NCI-H1048 (cell line): Measurements from ENCODE around the gene PELO.
"Not testable (repeated sequence)": the region's sequence is repeated elsewhere in the genome, so short reads cannot be mapped to it uniquely, and the experiment has no call there.

Experiments
- DNase-seq: peaks from one replicate; lab custom pipeline; 2025; lab: John Stamatoyannopoulos, UW

PELO gene

DNA sequence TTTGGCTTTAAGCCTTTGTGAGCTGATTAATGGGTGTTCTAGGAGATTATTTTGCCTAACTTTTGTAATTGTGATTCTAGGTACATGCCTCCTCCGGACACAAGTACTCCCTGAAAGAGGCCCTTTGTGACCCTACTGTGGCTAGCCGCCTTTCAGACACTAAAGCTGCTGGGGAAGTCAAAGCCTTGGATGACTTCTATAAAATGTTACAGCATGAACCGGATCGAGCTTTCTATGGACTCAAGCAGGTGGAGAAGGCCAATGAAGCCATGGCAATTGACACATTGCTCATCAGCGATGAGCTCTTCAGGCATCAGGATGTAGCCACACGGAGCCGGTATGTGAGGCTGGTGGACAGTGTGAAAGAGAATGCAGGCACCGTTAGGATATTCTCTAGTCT is 13.6 kb downstream of the PELO start:
- no peak for DNase-seq

DNA sequence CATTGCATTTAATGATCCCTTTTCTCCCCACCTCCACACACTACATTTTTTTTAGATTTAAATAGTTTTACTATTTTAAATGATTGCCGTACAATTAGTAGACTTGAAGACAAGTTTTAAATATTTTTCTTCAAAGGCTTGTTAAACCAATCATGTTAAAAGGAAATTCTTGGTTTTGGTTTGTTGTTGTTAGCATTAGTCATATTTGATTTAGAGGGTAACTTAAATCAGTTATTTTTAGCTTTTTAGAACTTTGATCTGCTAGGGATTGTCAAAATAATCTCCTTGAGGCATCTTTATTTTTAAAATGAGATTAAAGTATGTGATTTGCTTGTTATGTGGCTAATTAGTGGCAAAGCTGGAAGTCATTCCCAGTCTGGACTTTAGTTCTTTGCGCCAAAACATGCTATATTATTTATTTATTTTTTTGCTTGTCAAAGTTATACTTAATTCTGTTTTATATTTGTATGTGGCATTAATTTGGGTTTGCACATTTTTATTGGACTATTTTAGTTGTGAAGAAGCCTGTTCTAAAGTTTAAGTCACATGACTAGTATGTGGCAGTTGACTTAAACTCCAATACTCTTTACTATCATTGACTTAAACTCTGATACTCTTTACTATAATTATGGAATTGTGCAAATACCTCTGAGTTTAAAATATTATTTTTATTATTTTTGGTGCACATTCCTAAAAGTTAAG is 14.7 kb downstream of the PELO start:
- DNase-seq, result no peak

DNA sequence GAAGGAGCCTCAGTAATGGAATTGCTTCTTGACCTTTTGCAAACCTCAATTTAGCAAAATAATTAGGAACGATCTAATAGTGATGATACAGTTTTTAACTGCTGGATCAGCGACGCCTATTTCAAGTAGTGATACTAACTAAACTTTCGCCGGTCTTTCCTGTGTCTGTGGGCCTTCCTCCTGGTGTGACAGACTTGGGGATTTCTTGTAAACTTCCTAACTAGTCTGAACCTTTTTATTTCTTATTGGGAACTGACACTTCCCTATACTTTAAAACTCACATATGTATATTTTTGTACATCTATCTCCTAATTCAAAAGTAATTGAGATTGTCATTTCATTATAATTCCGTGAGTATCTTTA is 15.2 kb downstream of the PELO start:
- DNase-seq, result no peak

DNA sequence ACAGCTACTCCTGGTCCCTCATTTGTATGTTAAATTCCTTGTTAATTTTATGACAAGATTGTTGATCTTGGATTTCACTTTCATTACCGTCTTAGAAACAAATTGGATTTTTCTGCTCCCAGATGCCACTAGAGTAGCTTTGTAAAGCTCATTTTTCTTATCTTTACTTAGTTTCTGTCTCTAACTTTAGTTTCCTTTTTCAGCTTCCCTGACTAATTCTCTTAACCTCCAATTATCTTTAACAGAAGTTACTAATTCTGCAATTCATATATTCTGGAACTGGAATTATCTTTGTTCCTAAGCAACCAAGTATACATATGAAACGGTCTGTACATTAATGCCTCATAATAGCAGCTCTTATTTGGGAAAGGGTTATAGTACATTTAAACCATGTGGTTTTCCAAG is 16.7 kb downstream of the PELO start:
- no peak for DNase-seq

DNA sequence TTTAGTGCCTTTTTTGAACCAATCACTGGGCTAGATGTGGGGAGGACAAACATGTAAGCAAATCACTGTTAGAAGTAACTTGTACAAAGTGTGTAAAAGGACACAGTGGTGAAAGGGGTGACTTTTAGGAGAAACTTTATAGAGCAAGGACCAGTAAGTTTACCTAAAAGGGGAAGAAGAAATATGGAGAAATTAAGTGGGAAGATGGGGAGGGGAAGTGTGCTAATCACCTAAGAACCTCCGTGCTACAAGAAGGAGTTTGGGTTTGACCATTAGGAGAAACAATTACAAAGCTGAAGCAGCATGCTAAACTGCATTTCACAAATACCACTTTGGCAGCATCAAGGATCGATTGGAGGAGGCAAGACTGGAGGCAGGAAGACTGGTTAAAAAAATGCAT is 17.3 kb downstream of the PELO start:
- no peak for DNase-seq

DNA sequence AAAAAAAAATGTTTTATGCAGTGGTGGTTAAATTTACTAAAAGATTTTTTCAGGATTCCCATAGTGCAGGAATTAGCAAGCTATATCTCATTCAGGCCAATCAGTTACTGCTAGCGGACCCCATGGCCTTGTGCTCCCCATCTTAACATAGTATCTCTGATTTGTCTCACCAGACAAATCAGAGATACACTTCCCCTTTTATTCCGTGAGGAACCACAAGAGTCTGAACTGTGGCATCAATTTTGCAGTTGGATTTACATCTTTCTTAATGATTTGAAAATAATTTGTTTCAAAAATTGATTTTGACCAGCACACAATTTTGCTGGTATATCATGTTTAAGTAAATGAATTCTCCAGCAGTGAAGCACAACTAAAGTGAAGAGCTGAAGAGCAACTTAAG is 17.9 kb downstream of the PELO start:
- DNase-seq, result no peak

DNA sequence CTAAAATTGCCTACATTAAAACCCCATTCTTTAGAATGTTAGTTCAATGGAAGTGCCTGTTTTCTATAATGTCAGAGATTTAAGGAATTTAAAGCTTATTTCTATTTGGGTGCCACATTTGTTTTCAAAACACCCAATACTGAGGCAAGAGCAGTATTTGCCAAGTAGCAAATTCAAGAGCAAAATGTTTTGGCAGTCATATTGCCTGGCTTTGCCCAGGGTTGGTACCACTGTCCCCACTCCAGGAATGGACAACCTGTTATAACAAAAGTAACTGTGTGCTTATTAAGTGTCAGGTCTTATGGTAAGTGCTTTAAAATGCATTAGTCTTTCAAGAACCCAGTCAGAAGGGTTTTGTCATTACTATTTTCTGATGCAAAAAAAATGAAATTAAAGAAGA is 19.3 kb downstream of the PELO start:
- DNase-seq, result no peak

DNA sequence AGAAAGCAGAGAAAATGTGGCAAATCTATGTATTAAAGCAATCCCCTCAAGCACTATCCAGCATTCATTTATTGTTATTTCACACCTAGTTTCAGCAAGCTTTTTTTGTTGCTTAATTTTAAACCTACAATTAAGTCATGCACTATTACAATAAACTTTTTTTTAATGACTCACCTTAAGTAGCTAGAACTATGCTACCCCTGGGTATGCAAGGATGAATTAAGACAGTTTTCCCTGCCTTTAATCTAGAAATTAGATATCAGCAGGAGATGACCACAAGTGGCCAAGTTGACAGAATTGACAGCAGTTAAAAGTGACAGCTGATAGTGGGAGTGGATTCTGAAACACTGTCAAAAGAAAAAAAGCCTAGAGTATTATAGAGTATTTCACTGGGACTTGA is 20.0 kb downstream of the PELO start:
- no peak for DNase-seq

DNA sequence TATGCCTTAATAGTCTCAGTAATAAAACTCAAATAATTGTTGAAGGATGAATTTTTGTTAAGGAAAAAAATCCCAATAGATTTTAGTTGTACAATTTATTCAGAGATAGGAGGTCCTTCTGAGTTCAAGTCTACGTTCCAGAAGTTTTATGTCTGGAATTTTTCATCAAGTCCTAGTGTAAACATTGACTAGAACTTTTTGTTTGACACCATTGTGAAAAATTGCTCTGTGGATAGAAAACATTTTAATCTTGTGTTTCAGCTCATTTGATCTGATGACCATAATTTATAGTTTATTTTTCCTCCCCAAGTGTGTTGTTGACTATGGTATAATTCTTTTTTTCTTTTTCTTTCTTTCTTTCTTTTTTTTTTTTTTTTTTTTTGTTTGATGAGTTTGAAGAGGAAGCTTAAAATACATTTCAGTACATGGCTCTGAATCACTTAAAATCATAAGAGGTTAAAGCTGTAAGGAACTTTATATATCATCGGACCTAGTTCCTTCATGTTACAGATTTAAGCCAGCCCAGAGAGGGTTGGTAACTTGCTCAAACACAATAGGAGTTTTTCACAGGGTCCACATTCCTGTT is 20.7 kb downstream of the PELO start:
- no peak for DNase-seq

DNA sequence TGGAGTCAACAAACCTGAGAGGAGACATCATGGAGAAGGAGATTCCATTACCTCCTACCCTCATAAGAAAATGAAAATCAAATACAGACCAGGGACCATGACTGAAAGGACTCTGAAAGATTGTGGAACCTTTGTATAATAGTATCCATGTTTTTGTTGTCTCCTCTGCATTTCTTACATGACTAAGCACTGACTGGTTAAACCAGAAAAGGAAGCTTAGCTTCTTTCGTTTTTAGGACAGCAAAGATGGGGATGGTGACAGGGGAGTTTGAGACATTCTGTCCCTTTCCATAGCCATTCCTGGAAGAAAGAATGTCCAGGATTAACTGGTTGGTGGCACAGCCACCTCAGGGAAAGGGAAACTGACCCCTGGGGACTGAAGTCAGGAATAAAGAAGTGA is 22.2 kb downstream of the PELO start:
- DNase-seq, result no peak

DNA sequence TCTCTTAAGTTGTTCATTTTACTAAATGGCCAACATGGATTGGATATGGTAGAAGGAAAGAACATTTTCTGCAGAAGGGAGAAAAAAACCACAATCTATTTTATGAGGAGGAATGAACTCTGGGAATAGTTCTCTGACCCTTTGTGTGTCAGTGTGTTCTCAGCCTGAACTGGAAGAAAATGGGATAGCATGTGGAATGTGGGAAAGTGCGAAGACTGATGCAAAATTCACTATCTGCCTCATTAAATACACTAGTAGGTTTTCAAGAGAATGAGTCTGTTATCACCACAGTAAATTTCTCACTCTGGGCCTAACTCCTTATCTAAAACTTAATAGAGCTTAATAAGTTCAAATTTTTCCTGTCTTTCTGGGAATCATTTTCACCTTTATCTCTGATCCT is 22.7 kb downstream of the PELO start:
- DNase-seq, result no peak

DNA sequence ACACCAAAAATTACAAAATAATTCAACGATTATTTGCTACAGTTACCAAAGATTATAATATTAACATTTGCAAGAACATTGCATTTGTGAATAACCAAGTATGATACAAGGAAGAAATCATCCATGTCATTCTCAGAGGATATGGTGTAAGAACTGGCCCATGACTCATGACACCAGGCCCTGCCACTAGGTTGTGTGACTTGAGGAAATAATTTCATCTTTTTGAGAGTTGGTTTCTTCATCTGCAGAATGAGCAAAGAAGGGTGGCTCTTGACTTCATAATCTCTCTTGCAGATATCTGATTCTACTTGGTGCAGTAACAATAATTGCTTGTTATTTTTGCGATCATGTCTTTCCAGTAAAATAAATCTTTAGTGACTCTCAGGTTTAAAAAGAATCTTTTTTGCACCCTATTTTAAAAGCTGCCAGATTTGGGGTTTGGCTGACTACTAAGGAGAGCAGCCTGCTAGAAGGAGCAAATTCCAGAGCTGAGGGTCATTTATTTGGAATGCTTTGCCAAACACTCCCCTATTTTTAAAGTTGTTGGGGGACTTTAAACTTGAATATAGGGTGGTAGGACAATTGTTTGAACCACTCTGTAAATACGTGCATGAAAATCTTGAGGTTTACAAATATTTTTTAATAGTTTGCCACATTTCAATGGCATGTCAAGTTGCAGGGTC is 23.5 kb downstream of the PELO start:
- DNase-seq, result no peak

DNA sequence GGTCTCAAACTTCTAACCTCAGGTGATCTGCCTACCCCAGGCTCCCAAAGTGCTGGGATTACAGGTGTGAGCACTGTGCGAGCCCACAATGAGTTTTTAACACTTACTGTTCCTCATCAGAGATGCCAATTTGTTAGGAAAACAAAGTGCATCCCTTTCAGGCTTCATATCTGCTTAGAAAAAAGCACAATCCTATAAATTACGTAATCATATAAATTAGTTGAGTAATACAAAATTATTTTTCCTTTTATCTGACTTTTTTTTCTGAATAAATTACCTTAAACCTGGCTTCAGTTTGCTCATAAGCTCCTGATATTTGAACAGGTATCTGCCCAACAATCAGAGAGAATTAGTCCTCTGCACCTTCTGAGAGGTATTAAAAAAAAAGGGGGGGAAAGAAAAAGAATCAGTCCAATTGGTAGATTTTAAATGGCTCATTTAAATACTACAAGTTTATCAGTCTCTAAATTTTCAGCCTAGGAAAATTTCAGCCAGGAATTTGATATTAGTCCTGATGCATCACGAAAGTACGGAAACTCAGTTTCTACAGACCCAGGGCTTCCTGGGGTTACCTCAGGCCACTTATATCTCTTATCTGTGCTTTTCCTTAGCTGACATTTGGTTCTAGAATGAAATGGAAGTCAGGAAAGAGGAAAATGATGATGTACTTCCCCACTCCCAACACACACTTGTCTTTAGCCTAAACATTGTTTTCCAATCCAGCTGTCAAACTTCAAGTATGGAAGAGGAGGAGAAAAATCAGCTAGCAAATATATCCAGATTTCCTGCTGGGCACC is 26.8 kb downstream of the PELO start:
- DNase-seq, result no peak

DNA sequence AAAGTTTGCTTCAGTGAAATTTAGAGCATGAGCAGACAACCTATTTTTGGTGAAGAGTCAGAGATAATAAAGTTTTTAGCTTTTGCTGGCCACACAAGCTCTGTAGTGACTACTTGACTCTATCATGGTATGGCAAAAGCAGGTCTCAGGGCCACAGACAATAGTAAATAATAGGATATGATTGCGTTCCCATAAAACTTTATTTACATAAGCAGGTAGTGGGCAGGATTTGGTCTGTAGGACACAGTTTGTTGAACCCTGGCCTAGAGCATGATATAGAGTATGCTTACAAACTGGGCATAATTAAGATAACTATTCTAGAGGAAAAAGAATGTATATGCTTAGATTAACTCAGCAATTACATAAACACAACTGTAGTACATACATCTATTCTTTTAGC is 30.1 kb downstream of the PELO start:
- DNase-seq, result no peak

DNA sequence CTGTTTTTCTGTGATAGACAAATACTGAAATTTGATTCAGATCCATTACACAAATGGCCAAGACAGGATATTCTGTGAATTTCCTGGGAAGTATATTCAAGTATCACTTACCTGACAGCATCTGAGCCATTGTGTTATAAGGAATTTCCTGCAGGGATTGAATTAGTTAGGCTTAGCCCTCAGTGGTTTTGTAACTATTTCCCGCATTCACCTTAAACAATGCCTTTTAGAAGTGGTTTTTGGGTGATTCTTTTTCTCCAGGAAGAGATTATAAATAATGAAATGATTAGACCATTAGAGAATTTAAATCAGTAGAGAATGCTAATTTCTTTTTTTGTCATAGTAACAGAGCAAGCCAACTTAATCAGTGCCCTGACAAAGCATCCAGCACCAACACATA is 30.6 kb downstream of the PELO start:
- DNase-seq, result no peak

DNA sequence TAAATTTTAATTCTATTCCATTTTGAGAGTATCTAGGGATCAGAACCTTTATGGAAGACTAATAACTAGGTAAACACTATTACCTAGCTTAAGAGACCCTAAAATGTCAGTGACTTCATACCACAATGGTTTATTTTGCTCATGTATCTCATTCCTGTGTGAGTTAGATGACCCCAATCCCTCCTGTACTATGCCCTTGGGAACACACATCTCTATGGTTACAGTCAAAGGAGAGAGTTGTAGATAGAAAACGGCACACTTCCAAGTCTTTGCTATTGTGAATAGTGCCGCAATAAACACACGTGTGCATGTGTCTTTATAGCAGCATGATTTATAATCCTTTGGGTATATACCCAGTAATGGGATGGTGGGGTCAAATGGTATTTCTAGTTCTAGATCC is 31.1 kb downstream of the PELO start:
- DNase-seq, result not testable (repeated sequence)

DNA sequence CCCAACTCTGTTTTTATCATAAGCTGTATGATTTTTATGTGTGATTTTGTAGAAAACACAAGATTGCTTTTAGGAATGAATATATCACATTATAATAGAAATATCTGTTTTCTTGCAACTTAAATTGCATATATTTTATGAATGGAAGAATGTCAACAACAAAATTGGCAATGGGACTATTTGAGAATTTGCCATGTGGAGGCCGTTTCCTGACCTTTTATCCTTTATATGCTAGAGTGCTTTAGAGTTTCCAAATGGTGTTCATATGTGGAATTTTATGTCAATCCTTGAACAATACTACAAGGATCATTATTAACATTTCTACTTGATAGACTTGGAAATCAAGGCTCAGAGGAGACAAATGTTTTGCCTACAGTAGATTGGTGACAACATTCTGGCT is 34.2 kb downstream of the PELO start:
- DNase-seq, result no peak

DNA sequence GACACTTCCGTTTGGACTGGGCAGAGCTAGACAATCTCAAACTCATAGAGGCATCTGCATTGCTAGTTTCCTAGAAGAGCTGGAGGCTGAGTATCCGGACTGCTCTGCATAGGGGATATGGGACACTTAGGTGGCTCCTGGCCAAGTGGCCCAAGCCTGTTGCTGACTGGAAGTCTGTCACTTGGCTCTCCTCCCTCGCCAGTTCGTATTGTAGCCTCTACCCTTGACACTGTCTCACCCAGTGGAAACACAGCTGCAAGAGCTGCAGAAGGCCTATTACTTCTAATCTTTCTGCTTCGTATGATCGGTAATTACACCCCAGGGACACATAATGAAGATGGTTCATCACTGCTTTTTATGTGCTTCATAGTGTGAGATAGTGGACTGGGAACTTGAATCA is 34.7 kb downstream of the PELO start:
- DNase-seq, result no peak

DNA sequence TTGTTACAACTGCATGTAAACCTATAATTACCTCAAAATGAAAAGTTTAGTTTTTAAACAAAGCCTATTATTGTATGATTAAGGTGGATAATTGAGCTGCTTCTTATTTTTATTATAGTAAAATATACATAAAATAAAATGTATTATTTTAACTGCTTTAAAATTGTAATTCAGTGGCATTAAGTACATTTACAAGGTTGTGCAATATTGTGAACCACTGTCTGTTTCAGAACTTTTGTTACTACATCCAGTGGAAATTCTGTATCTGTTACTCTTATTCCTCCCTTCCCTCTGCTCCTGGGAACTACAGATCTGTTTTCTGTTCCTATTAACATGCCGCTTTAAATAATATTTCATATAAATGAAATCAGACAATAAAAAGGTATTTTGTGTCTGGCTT is 37.1 kb downstream of the PELO start:
- no peak for DNase-seq

DNA sequence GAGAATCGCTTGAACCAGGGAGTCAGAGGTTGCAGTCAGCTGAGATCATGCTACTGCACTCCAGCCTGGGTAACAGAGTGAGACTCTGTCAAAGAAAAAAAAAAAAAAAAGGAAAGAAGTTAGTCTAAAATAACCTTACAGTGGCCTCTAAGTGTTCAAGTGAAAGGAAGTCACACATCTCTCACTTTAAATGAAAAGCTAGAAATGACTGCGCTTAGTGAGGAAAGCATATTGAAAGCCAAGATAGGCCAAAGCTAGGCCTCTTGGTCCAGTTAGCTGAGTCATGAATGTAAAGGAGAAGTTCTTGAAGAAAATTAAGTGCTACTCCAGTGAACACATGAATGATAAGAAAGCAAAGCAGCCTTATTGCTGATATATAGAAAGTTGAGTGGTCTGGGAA is 38.1 kb downstream of the PELO start:
- DNase-seq, result no peak

DNA sequence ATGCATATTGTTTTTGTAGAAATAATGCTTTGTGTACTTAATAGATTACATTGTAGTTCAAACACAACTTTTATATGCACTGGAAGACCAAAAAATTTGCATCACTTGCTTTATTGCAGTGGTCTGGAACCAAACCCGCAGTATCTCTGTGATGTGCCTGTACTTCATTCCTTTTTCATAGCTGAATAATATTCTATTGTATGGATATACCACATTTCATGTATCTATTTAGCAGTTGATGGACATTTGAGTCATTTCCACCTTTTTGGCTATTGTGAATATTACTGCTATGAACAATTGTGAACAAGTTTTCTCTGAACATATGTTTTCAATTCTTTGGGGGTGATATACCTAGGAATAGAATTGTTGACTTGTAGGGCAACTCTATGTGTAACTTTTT is 40.1 kb downstream of the PELO start:
- no peak for DNase-seq

DNA sequence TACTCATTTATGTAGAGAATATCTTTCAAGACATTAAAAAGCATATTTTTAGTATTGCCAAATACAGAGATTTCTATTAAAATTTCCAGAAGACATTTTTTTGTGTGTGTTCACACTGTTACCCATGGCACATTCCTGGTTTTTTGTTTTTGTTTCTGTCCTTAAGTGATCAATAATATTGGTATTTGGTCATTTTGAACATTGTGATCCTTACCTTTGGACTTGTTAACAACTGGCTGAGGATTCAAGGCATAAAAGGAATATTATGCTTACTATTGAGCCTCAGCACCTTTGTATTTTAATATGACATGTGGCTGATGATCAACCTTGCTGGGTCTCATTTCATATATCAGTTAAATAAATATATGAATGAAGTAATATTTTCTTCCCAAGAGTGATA is 41.9 kb downstream of the PELO start:
- no peak for DNase-seq

DNA sequence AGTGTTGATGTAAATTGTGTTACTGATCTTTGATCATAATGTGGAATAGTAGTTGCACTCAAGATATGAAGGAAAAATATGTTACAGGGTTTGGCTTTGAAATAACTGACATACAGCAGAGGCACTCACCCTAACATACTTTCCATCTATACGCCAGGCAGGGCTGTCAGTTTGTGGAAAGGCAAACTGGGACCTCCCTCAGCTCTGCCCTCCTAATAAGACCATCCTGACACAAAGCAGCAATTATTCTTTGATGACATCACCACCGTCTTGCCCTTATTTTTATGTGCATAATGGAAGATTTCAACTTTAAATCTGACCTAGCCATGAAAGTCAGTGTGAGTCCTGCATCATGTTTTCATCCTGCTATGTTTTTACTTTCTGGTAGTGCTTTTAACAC is 42.9 kb downstream of the PELO start:
- DNase-seq, result no peak
